AML-193 (cell line): Measurements from ENCODE around the gene HSPG2.
"Not testable (repeated sequence)": the region's sequence is repeated elsewhere in the genome, so short reads cannot be mapped to it uniquely, and the experiment has no call there.

ENCODE experiments used
- DNase-seq, 2 experiments: peaks; one replicate each; lab custom pipeline; 2025; lab: John Stamatoyannopoulos, UW

The HSPG2 gene

GRCh38 chr1:21937034-21937371, at the start of gene HSPG2:
Gene HSPG2 (minus strand): TSS chr1:21937310. CDS start chr1:21937217, 93 bp downstream.
- no peak for DNase-seq

- not testable (repeated sequence) for DNase-seq
Observed at GRCh38 chr1:21986386-21986785, 49.3 kb upstream of the HSPG2 start.

- not testable (repeated sequence) for DNase-seq
Observed at GRCh38 chr1:21985893-21986292, 48.8 kb upstream of the HSPG2 start.

GRCh38 chr1:21983539-21983938, 46.4 kb upstream of the HSPG2 start:
- not testable (repeated sequence) for DNase-seq

GRCh38 chr1:21982122-21982521, 45.0 kb upstream of the HSPG2 start:
- DNase-seq = not testable (repeated sequence)

GRCh38 chr1:21981253-21981652, 44.1 kb upstream of the HSPG2 start:
- DNase-seq = not testable (repeated sequence)

GRCh38 chr1:21980515-21981220, 43.6 kb upstream of the HSPG2 start:
- DNase-seq = not testable (repeated sequence)

GRCh38 chr1:21978209-21978608, 41.1 kb upstream of the HSPG2 start:
- not testable (repeated sequence) for DNase-seq

- DNase-seq = not testable (repeated sequence)
Observed at GRCh38 chr1:21976703-21977239, 39.7 kb upstream of the HSPG2 start, which contains the start of gene CELA3B. Gene CELA3B (plus strand): TSS chr1:21977022. CDS start chr1:21977040, 18 bp downstream.

- not testable (repeated sequence) for DNase-seq
Observed at GRCh38 chr1:21975296-21975695, 38.2 kb upstream of the HSPG2 start.

- not testable (repeated sequence) for DNase-seq
Observed at GRCh38 chr1:21974699-21975098, 37.6 kb upstream of the HSPG2 start.

- not testable (repeated sequence) for DNase-seq
Observed at GRCh38 chr1:21973948-21974347, 36.8 kb upstream of the HSPG2 start.

GRCh38 chr1:21972973-21973441, 35.9 kb upstream of the HSPG2 start:
- not testable (repeated sequence) for DNase-seq

GRCh38 chr1:21970523-21970922, 33.4 kb upstream of the HSPG2 start:
- not testable (repeated sequence) for DNase-seq

GRCh38 chr1:21969066-21969465, 32.0 kb upstream of the HSPG2 start:
- DNase-seq = not testable (repeated sequence)

- not testable (repeated sequence) for DNase-seq
Observed at GRCh38 chr1:21967216-21967615, 30.1 kb upstream of the HSPG2 start.

GRCh38 chr1:21966247-21967000, 29.3 kb upstream of the HSPG2 start:
- DNase-seq = no peak

GRCh38 chr1:21963477-21964217, 26.5 kb upstream of the HSPG2 start:
- DNase-seq = peak; percentile 38 to 60

GRCh38 chr1:21961799-21962198, 24.7 kb upstream of the HSPG2 start:
- DNase-seq = no peak

- no peak for DNase-seq
Observed at GRCh38 chr1:21961337-21961736, 24.2 kb upstream of the HSPG2 start.

- no peak for DNase-seq
Observed at GRCh38 chr1:21956720-21957552, 19.8 kb upstream of the HSPG2 start.
